Glutamatergic neuron (in vitro differentiated cells): Measurements from ENCODE around the gene TM4SF20. TPM values are rescaled to one million over a fixed set of nuclear protein-coding genes. Genes with fewer than 3 reads are reported as not detected.

ENCODE experiments used
- DNase-seq: peaks from one replicate; pipeline ENCODE4 v3.0.0; 2022
- H3K27ac Mint-ChIP-seq: one replicate; pipeline ENCODE4 v1.8.0; 2020; ENCODE audit warnings: mild to moderate bottlenecking, mixed read lengths, inconsistent platforms; ENCODE audit not compliant: unreplicated experiment
- H3K27me3 Mint-ChIP-seq: one replicate; pipeline ENCODE4 v1.8.0; 2020; ENCODE audit warnings: mild to moderate bottlenecking, moderate library complexity, mixed read lengths, inconsistent platforms; ENCODE audit not compliant: unreplicated experiment
- H3K36me3 Mint-ChIP-seq: one replicate; pipeline ENCODE4 v1.8.0; 2020; ENCODE audit warnings: mild to moderate bottlenecking, mixed read lengths, inconsistent platforms; ENCODE audit not compliant: unreplicated experiment
- H3K4me1 Mint-ChIP-seq: one replicate; pipeline ENCODE4 v1.8.0; 2020; ENCODE audit warnings: mild to moderate bottlenecking, low read depth, mixed read lengths, inconsistent platforms; ENCODE audit not compliant: unreplicated experiment
- H3K4me3 Mint-ChIP-seq: one replicate; pipeline ENCODE4 v1.8.0; 2020; ENCODE audit warnings: mild to moderate bottlenecking, mixed read lengths, inconsistent platforms; ENCODE audit not compliant: unreplicated experiment
- H3K9me3 Mint-ChIP-seq: one replicate; pipeline ENCODE4 v1.8.0; 2020; ENCODE audit warnings: mild to moderate bottlenecking, moderate library complexity, mixed read lengths, inconsistent platforms; ENCODE audit not compliant: unreplicated experiment
- CTCF ChIP-seq: fragments of 200-600 bp; sonication (generic); IDR thresholded peaks from one replicate; pipeline ENCODE4 v1.5.0; 2021; ENCODE audit not compliant: partially characterized antibody, unreplicated experiment
- total RNA-seq: library from RNA; stranded (reverse); fragmentation: NEBNext Ultra II Directional; extraction: Animal tissue kit (Norgen Biotek cat#: 25700); gene quantifications from one replicate; pipeline ENCODE4 v1.2.1, GENCODE V29; 2021; ENCODE audit not compliant: unreplicated experiment

Gene TM4SF20
- total RNA-seq, 1 donor from 2014 or later, result not detected

DNA sequence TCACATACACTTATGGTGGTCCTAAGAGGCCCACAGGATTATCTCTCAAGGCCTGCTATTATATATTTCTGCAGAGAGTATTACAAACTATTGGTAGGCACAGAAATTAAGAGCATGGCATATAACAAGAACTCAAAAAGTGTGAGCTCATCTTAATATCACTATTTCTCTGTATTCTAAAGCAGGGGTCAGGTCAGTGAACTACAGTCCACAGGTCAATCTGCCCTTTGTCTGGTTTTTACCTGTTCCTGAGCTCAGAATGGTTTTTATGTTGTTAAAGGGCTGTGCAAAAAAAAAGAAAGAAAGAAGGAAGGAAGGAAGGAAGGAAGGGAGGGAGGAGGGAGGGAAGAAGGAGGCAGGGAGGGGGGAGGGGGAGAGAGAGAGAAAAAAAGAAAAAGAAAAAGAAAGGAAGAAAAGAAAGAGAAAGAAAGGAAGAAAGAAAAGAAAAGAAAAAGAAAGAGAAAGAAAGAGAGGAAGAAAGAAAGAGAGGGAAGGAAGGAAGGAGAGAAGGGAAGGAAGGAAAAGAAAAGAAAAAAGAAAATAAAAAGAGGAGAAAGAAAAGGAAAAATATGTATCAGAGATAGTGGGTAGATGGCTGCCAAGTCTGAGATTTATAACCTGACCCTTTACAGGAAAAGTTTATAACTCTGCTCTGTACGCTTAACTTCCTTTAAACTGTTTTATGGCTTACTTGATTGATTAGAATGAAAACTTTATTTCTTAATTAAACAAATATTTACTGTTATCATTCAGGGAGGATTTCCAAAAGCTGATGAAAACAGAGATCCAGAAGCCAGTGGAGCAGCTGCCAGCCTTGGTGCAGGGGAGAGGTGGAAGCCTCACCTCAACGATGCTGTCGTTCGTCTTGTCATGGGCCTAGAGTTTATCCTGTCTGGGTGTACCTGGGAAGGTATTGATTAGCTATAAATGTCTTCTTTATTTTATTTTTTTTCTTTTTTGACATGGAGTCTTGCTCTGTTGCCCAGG lies 19.9 kb upstream of the TM4SF20 start:
- H3K4me3 Mint-ChIP-seq, result no peak overlapping the region
- H3K9me3 Mint-ChIP-seq, result peaks cover 2% of the 10 kb centered on the region
- H3K27me3 Mint-ChIP-seq, result no peaks in the 10 kb centered on the region
- no peak for DNase-seq
- TF ChIP-seq CTCF, result no peak
- H3K4me1 Mint-ChIP-seq, result no peaks in the 10 kb centered on the region
- H3K27ac Mint-ChIP-seq, result no peak overlapping the region
- no peaks in the 10 kb centered on the region for H3K36me3 Mint-ChIP-seq

DNA sequence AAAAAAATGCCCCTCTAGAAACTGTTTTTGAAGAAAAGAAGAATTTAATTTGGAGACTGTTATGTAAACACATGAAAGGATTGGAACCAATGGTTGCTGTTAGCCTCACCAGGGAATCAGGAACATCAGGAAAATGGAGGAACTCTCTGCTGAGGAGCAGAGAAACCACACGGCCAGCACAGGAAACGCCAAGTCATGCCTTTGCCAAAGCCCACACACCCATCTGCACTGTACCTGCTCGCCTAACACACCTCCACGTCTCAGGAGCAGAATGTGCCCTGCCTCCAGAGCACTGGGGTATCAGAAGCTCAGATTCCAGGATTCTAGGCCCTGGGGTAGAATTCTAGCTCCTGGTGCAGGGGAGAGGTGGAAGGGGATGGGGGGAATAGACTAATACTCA lies 18.5 kb upstream of the TM4SF20 start:
- no peak for DNase-seq
- Mint-ChIP-seq H3K4me1 (peaks cover 5% of the 10 kb centered on the region), H3K27ac (no peak overlapping the region), H3K36me3 (no peaks in the 10 kb centered on the region), H3K4me3 (no peak overlapping the region), H3K9me3 (no peaks in the 10 kb centered on the region), H3K27me3 (no peaks in the 10 kb centered on the region)
- no peak for TF ChIP-seq CTCF

- Mint-ChIP-seq H3K4me1 (peaks cover 5% of the 10 kb centered on the region), H3K36me3 (no peaks in the 10 kb centered on the region), H3K4me3 (no peak overlapping the region), H3K27ac (no peak overlapping the region), H3K27me3 (no peaks in the 10 kb centered on the region), H3K9me3 (no peaks in the 10 kb centered on the region)
- no peak for TF ChIP-seq CTCF
- no peak for DNase-seq
Observed at GRCh38 chr2:227395556-227395955, 16.4 kb upstream of the TM4SF20 start.

GRCh38 chr2:227394401-227394800 lies 15.3 kb upstream of the TM4SF20 start:
- Mint-ChIP-seq H3K36me3 (no peaks in the 10 kb centered on the region), H3K27me3 (peaks cover 2% of the 10 kb centered on the region), H3K9me3 (no peaks in the 10 kb centered on the region), H3K4me3 (no peak overlapping the region), H3K4me1 (peaks cover 5% of the 10 kb centered on the region), H3K27ac (no peak overlapping the region)
- no peak for TF ChIP-seq CTCF
- DNase-seq, result no peak

GRCh38 chr2:227390468-227391256 lies 11.6 kb upstream of the TM4SF20 start:
- peaks cover 2% of the 10 kb centered on the region for H3K27me3 Mint-ChIP-seq
- H3K36me3 Mint-ChIP-seq, result no peaks in the 10 kb centered on the region
- no peak for DNase-seq
- H3K9me3 Mint-ChIP-seq, result no peaks in the 10 kb centered on the region
- H3K27ac Mint-ChIP-seq, result no peak overlapping the region
- no peak overlapping the region for H3K4me3 Mint-ChIP-seq
- peaks cover 5% of the 10 kb centered on the region for H3K4me1 Mint-ChIP-seq
- TF ChIP-seq CTCF, result no peak
